Measurements from ENCODE around the gene DEGS1. TPM values are rescaled to one million over a fixed set of nuclear protein-coding genes. Genes with fewer than 3 reads are reported as not detected.

The DEGS1 gene
- polyA plus RNA-seq, 4 donors = 15.7 to 34.0 (median 24.8) TPM

GRCh38 chr1:224159541-224159940, 23.5 kb upstream of the DEGS1 start:
- Histone ChIP-seq H3K9me3 (ENCODE audit: control insufficient read depth in 2 of 2, insufficient read depth in 1 of 2, low read depth in 1 of 2, low read length in 1 of 2) (no peaks in the 10 kb centered on the region), H3K4me3 (ENCODE audit: low read depth in 1 of 3, low read length in 3 of 3) (no peak overlapping the region), H3K36me3 (ENCODE audit: control insufficient read depth in 3 of 3, insufficient read depth in 2 of 3, low read depth in 1 of 3, low read length in 3 of 3) (peaks cover 5 to 11% (median 7%) of the 10 kb centered on the region in 3 donors), H3K4me1 (ENCODE audit: control insufficient read depth in 3 of 3, insufficient read depth in 2 of 3, low read depth in 1 of 3, low read length in 2 of 3) (no peaks in the 10 kb centered on the region), H3K27me3 (ENCODE audit: control insufficient read depth in 3 of 3, insufficient read depth in 3 of 3, low read length in 3 of 3) (no peaks in the 10 kb centered on the region), H3K27ac (ENCODE audit: low read depth in 1 of 3, low read length in 2 of 3) (no peak overlapping the region)
- FAIRE-seq (no peak), DNase-seq (no peak)
- WGBS, 3 donors = 74 to 76% (median 74%) methylated on average over 6 of the region's 6 CpGs

- Histone ChIP-seq H3K36me3 (ENCODE audit: control insufficient read depth in 3 of 3, insufficient read depth in 2 of 3, low read depth in 1 of 3, low read length in 3 of 3) (peaks cover 5 to 11% (median 7%) of the 10 kb centered on the region in 3 donors), H3K27ac (ENCODE audit: low read depth in 1 of 3, low read length in 2 of 3) (no peak overlapping the region), H3K4me3 (ENCODE audit: low read depth in 1 of 3, low read length in 3 of 3) (no peak overlapping the region), H3K9me3 (ENCODE audit: control insufficient read depth in 2 of 2, insufficient read depth in 1 of 2, low read depth in 1 of 2, low read length in 1 of 2) (no peaks in the 10 kb centered on the region), H3K27me3 (ENCODE audit: control insufficient read depth in 3 of 3, insufficient read depth in 3 of 3, low read length in 3 of 3) (no peaks in the 10 kb centered on the region), H3K4me1 (ENCODE audit: control insufficient read depth in 3 of 3, insufficient read depth in 2 of 3, low read depth in 1 of 3, low read length in 2 of 3) (no peaks in the 10 kb centered on the region)
- FAIRE-seq (no peak), DNase-seq (no peak)
- WGBS, 3 donors = 93 to 96% (median 93%) methylated on average over 9 of the region's 9 CpGs
Measured at GRCh38 chr1:224160171-224160682, 22.8 kb upstream of the DEGS1 start.

DNA sequence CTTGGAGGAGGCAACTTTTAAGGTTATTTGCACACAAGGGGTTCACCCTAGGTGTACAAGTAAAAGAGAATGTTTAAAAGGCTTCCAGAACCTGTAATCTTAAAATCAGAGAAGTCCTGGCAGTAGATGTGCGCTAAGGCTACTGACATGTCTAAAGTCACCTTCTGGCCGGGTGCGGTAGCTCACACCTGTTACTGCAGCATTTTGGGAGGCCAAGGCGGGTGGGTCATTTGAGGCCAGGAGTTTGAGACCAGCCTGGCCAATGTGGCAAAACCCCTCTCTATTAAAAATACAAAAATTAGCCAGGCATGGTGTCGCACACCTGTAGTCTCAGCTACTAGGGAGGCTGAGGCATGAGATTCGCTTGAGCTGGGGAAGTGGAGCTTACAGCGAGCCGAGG, 20.3 kb upstream of the DEGS1 start:
- peaks cover 2 to 8% (median 5%) of the 10 kb centered on the region in 3 donors for H3K36me3 ChIP-seq (ENCODE audit: control insufficient read depth in 3 of 3, insufficient read depth in 2 of 3, low read depth in 1 of 3, low read length in 3 of 3)
- DNase-seq (no peak), FAIRE-seq (no peak)
- H3K4me3 ChIP-seq (ENCODE audit: low read depth in 1 of 3, low read length in 3 of 3) = no peak overlapping the region
- no peaks in the 10 kb centered on the region for H3K4me1 ChIP-seq (ENCODE audit: control insufficient read depth in 3 of 3, insufficient read depth in 2 of 3, low read depth in 1 of 3, low read length in 2 of 3)
- H3K27me3 ChIP-seq (ENCODE audit: control insufficient read depth in 3 of 3, insufficient read depth in 3 of 3, low read length in 3 of 3) = no peaks in the 10 kb centered on the region
- WGBS, 3 donors = 94 to 97% (median 96%) methylated on average over 8 of the region's 8 CpGs
- no peaks in the 10 kb centered on the region for H3K9me3 ChIP-seq (ENCODE audit: control insufficient read depth in 2 of 2, insufficient read depth in 1 of 2, low read depth in 1 of 2, low read length in 1 of 2)
- H3K27ac ChIP-seq (ENCODE audit: low read depth in 1 of 3, low read length in 2 of 3) = no peak overlapping the region

GRCh38 chr1:224163311-224163710, 19.7 kb upstream of the DEGS1 start:
- Histone ChIP-seq H3K27ac (ENCODE audit: low read depth in 1 of 3, low read length in 2 of 3) (no peak overlapping the region), H3K4me1 (ENCODE audit: control insufficient read depth in 3 of 3, insufficient read depth in 2 of 3, low read depth in 1 of 3, low read length in 2 of 3) (no peaks in the 10 kb centered on the region), H3K9me3 (ENCODE audit: control insufficient read depth in 2 of 2, insufficient read depth in 1 of 2, low read depth in 1 of 2, low read length in 1 of 2) (no peaks in the 10 kb centered on the region), H3K36me3 (ENCODE audit: control insufficient read depth in 3 of 3, insufficient read depth in 2 of 3, low read depth in 1 of 3, low read length in 3 of 3) (peaks cover 2 to 7% (median 5%) of the 10 kb centered on the region in 3 donors), H3K27me3 (ENCODE audit: control insufficient read depth in 3 of 3, insufficient read depth in 3 of 3, low read length in 3 of 3) (no peaks in the 10 kb centered on the region), H3K4me3 (ENCODE audit: low read depth in 1 of 3, low read length in 3 of 3) (no peak overlapping the region)
- FAIRE-seq (no peak), DNase-seq (no peak)
- WGBS, 3 donors = 64 to 81% (median 72%) methylated on average over 2 of the region's 2 CpGs

DNA sequence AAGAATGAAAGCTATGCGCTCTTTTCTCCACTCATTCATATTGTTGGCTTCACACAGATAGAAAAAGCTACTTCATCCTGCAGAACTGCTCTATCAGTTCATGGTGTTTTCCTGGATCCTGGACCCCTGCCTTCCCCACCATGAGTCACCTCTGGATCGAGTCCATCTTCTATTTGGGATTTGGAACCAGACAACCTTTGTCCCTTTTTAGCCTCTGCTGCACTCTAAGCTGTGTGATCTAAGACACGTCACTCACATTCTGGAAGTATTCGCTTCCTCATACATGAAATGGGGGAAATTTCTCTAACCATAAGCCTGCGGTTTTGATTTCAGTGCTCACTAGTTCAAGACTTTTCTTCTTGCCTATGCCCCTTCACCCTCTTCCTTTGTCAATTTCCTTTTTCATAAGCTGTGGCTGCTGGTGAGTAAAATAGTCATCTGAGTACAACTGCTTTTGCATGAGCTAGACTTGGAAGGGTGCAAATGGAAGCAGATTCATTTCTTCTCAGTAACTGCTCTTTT, 14.1 kb upstream of the DEGS1 start:
- H3K4me1 ChIP-seq (ENCODE audit: control insufficient read depth in 3 of 3, insufficient read depth in 2 of 3, low read depth in 1 of 3, low read length in 2 of 3) = peaks cover 0 to 7% (median 6%) of the 10 kb centered on the region in 3 donors
- H3K4me3 ChIP-seq (ENCODE audit: low read depth in 1 of 3, low read length in 3 of 3) = no peak overlapping the region
- H3K36me3 ChIP-seq (ENCODE audit: control insufficient read depth in 3 of 3, insufficient read depth in 2 of 3, low read depth in 1 of 3, low read length in 3 of 3) = no peaks in the 10 kb centered on the region
- peak overlapping the region in 1 of 3 donors; percentile 72 for H3K27ac ChIP-seq (ENCODE audit: low read depth in 1 of 3, low read length in 2 of 3)
- FAIRE-seq (no peak), DNase-seq (peak in 1 of 2 donors; percentile 50)
- 19 to 23% (median 21%) methylated on average over 5 of the region's 5 CpGs for WGBS, 3 donors
- no peaks in the 10 kb centered on the region for H3K9me3 ChIP-seq (ENCODE audit: control insufficient read depth in 2 of 2, insufficient read depth in 1 of 2, low read depth in 1 of 2, low read length in 1 of 2)
- no peaks in the 10 kb centered on the region for H3K27me3 ChIP-seq (ENCODE audit: control insufficient read depth in 3 of 3, insufficient read depth in 3 of 3, low read length in 3 of 3)

- 92 to 98% (median 95%) methylated on average over 4 of the region's 4 CpGs for WGBS, 3 donors
Measured at GRCh38 chr1:224169718-224170270, 13.2 kb upstream of the DEGS1 start.

DNA sequence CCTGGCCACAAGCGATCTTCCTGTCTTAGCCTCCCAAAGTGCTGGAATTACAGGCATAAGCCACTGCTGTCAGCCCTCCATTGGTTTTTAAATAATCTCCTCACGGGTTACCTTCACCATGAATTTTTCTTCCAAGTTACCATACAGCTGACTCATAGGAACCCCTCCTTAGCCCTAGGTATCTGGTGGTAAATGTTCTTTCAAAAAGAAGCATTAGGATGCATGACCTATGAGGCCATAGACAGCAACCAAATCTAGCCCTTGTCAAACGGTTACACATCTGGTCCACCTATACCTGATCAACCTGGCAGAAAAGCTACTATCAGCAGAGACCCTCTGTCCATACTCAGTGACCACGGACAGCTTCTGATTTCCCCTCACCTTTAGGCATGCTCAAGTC, 12.7 kb upstream of the DEGS1 start:
- H3K36me3 ChIP-seq (ENCODE audit: control insufficient read depth in 3 of 3, insufficient read depth in 2 of 3, low read depth in 1 of 3, low read length in 3 of 3) = no peaks in the 10 kb centered on the region
- no peak for FAIRE-seq
- H3K27ac ChIP-seq (ENCODE audit: low read depth in 1 of 3, low read length in 2 of 3) = no peak overlapping the region
- no peaks in the 10 kb centered on the region for H3K9me3 ChIP-seq (ENCODE audit: control insufficient read depth in 2 of 2, insufficient read depth in 1 of 2, low read depth in 1 of 2, low read length in 1 of 2)
- no peaks in the 10 kb centered on the region for H3K27me3 ChIP-seq (ENCODE audit: control insufficient read depth in 3 of 3, insufficient read depth in 3 of 3, low read length in 3 of 3)
- peaks cover 0 to 7% (median 6%) of the 10 kb centered on the region in 3 donors for H3K4me1 ChIP-seq (ENCODE audit: control insufficient read depth in 3 of 3, insufficient read depth in 2 of 3, low read depth in 1 of 3, low read length in 2 of 3)
- H3K4me3 ChIP-seq (ENCODE audit: low read depth in 1 of 3, low read length in 3 of 3) = no peak overlapping the region
- no peak for DNase-seq
- 81 to 91% (median 91%) methylated on average over 4 of the region's 4 CpGs for WGBS, 3 donors

More at GRCh38 chr1:224169718-224170270, 13.2 kb upstream of the DEGS1 start:
- Histone ChIP-seq H3K4me1 (ENCODE audit: control insufficient read depth in 3 of 3, insufficient read depth in 2 of 3, low read depth in 1 of 3, low read length in 2 of 3) (peaks cover 0 to 7% (median 6%) of the 10 kb centered on the region in 3 donors), H3K36me3 (ENCODE audit: control insufficient read depth in 3 of 3, insufficient read depth in 2 of 3, low read depth in 1 of 3, low read length in 3 of 3) (no peaks in the 10 kb centered on the region), H3K9me3 (ENCODE audit: control insufficient read depth in 2 of 2, insufficient read depth in 1 of 2, low read depth in 1 of 2, low read length in 1 of 2) (no peaks in the 10 kb centered on the region), H3K4me3 (ENCODE audit: low read depth in 1 of 3, low read length in 3 of 3) (no peak overlapping the region), H3K27me3 (ENCODE audit: control insufficient read depth in 3 of 3, insufficient read depth in 3 of 3, low read length in 3 of 3) (no peaks in the 10 kb centered on the region), H3K27ac (ENCODE audit: low read depth in 1 of 3, low read length in 2 of 3) (no peak overlapping the region)
- FAIRE-seq (no peak), DNase-seq (no peak)

- Histone ChIP-seq H3K4me1 (ENCODE audit: control insufficient read depth in 3 of 3, insufficient read depth in 2 of 3, low read depth in 1 of 3, low read length in 2 of 3) (peaks cover 0 to 7% (median 6%) of the 10 kb centered on the region in 3 donors), H3K36me3 (ENCODE audit: control insufficient read depth in 3 of 3, insufficient read depth in 2 of 3, low read depth in 1 of 3, low read length in 3 of 3) (no peaks in the 10 kb centered on the region), H3K9me3 (ENCODE audit: control insufficient read depth in 2 of 2, insufficient read depth in 1 of 2, low read depth in 1 of 2, low read length in 1 of 2) (no peaks in the 10 kb centered on the region), H3K27ac (ENCODE audit: low read depth in 1 of 3, low read length in 2 of 3) (no peak overlapping the region), H3K27me3 (ENCODE audit: control insufficient read depth in 3 of 3, insufficient read depth in 3 of 3, low read length in 3 of 3) (no peaks in the 10 kb centered on the region), H3K4me3 (ENCODE audit: low read depth in 1 of 3, low read length in 3 of 3) (no peak overlapping the region)
- no peak for FAIRE-seq
- peak; percentile 56 to 60 for DNase-seq
- WGBS, 3 donors = 71 to 75% (median 75%) methylated on average over 8 to 9 of the region's 9 CpGs
Measured at GRCh38 chr1:224170748-224171478, 12.1 kb upstream of the DEGS1 start.

All from small intestine (tissue), 7 donors.